ENCODE results near the gene ARRDC2. TPM values are rescaled to one million over a fixed set of nuclear protein-coding genes. Genes with fewer than 3 reads are reported as not detected.

ARRDC2 gene
- total and polyA plus RNA-seq, 9 donors: 6.8 to 22.8 (median 12.6) TPM

- no peaks in the 10 kb centered on the region for H3K9me3 ChIP-seq
- no peaks in the 10 kb centered on the region for H3K27me3 ChIP-seq
- H3K4me1 ChIP-seq (ENCODE audit: insufficient read depth): no peaks in the 10 kb centered on the region
- H3K4me3 ChIP-seq: no peak overlapping the region
- no peak for DNase-seq
- H3K36me3 ChIP-seq: no peaks in the 10 kb centered on the region
- H3K27ac ChIP-seq: no peak overlapping the region
- TF ChIP-seq CTCF (IDR thresholded peaks at IDR 0.05): no peak
- no peak for TF ChIP-seq POLR2A (IDR thresholded peaks at IDR 0.05)
- TF ChIP-seq EP300 (IDR thresholded peaks at IDR 0.05): no peak
- intact Hi-C loops (cut with DNase I): no loop called here
- 69 to 71% (median 71%) methylated on average over 17 of the region's 17 CpGs for WGBS, 3 donors
Measured at GRCh38 chr19:18013210-18014111, 5.5 kb downstream of the ARRDC2 start.

- DNase-seq: no peak
- no peaks in the 10 kb centered on the region for H3K4me1 ChIP-seq (ENCODE audit: insufficient read depth)
- TF ChIP-seq EP300 (IDR thresholded peaks at IDR 0.05) (no peak), CTCF (IDR thresholded peaks at IDR 0.05) (no peak), POLR2A (IDR thresholded peaks at IDR 0.05) (no peak)
- H3K36me3 ChIP-seq: no peaks in the 10 kb centered on the region
- intact Hi-C loops (cut with DNase I): no loop called here
- WGBS, 3 donors: 81 to 87% (median 87%) methylated on average over 6 of the region's 6 CpGs
- H3K27me3 ChIP-seq: no peaks in the 10 kb centered on the region
- H3K27ac ChIP-seq: no peak overlapping the region
- H3K9me3 ChIP-seq: no peaks in the 10 kb centered on the region
- H3K4me3 ChIP-seq: no peak overlapping the region
Measured at GRCh38 chr19:18014197-18014596, 6.2 kb downstream of the ARRDC2 start.

- Histone ChIP-seq H3K36me3 (no peaks in the 10 kb centered on the region), H3K27me3 (no peaks in the 10 kb centered on the region), H3K4me1 (ENCODE audit: insufficient read depth) (peaks cover 6% of the 10 kb centered on the region), H3K4me3 (no peak overlapping the region), H3K27ac (no peak overlapping the region), H3K9me3 (no peaks in the 10 kb centered on the region)
- intact Hi-C loops (cut with DNase I): loop anchor here in 1 of 4 donors (5.0 kb wide), 1 partner anchor 41 kb away; no protein-coding TSS in a partner anchor
- no peak for TF ChIP-seq EP300 (IDR thresholded peaks at IDR 0.05)
- no peak for TF ChIP-seq CTCF (IDR thresholded peaks at IDR 0.05)
- DNase-seq: no peak
- WGBS, 3 donors: 85 to 89% (median 85%) methylated on average over 14 of the region's 14 CpGs
Measured at GRCh38 chr19:18016209-18016910, 8.4 kb downstream of the ARRDC2 start.

GRCh38 chr19:18017275-18018083, 9.5 kb downstream of the ARRDC2 start:
- DNase-seq: no peak
- Histone ChIP-seq H3K9me3 (no peaks in the 10 kb centered on the region), H3K4me3 (no peak overlapping the region), H3K27ac (no peak overlapping the region), H3K4me1 (ENCODE audit: insufficient read depth) (peaks cover 7% of the 10 kb centered on the region), H3K36me3 (no peaks in the 10 kb centered on the region), H3K27me3 (no peaks in the 10 kb centered on the region)
- intact Hi-C loops (cut with DNase I): loop anchor here in 1 of 4 donors (5.0 kb wide), 1 partner anchor 40 kb away; no protein-coding TSS in a partner anchor
- 75 to 80% (median 76%) methylated on average over 15 of the region's 15 CpGs for WGBS, 3 donors
- no peak for TF ChIP-seq CTCF (IDR thresholded peaks at IDR 0.05)
- no peak for TF ChIP-seq POLR2A (IDR thresholded peaks at IDR 0.05)
- no peak for TF ChIP-seq EP300 (IDR thresholded peaks at IDR 0.05)

Data from ovary (tissue), 9 donors.